ENCODE measurements around the gene GRK5.

DNA sequence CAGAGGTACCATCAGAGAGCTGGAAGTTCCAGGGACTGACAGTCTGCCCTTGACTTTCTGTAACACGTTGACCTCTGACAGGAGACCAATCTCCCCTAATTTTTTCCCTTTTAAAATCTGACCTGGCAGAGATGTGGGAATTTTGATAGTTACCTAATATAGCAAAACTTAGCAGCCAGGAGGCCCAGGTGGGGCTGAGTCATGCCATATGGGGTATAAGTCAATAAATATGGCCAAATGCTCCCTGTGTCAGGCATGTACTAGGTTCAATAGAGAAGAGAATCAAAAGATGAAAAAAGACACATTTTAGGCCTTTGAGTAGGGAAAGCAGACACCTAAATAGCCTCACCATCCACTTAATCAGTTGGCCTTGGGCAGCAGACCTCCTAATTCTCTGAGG lies 6.1 kb upstream of the GRK5 start:
- TF ChIP-seq CTCF (IDR thresholded peaks at IDR 0.05) (no peak), POLR2AphosphoS5 (IDR thresholded peaks at IDR 0.05) (no peak), POLR2A (IDR thresholded peaks at IDR 0.05) (no peak)

Data from prostate gland (tissue), 2 donors.